HEK293T (cell line): ENCODE measurements around the gene BLCAP.
"Not testable (repeated sequence)": the region's sequence is repeated elsewhere in the genome, so short reads cannot be mapped to it uniquely, and the experiment has no call there.

Experiments used
- ARNT ChIP-seq: fragments of 450-650 bp; IDR thresholded peaks from 2 replicates; pipeline ENCODE4 v1.6.1; 2017; ENCODE audit warnings: mild to moderate bottlenecking
- BHLHE40 ChIP-seq: fragments of 450-650 bp; IDR thresholded peaks from 2 replicates; pipeline ENCODE4 v1.6.1; 2016; ENCODE audit warnings: mild to moderate bottlenecking, moderate library complexity, borderline replicate concordance
- CTBP1 ChIP-seq: fragments of 450-650 bp; IDR thresholded peaks from 2 replicates; pipeline ENCODE4 v1.6.1; 2016; ENCODE audit warnings: borderline replicate concordance
- ELF4 ChIP-seq: fragments of 450-650 bp; IDR thresholded peaks from 2 replicates; pipeline ENCODE4 v1.6.1; 2017; ENCODE audit warnings: antibody characterized with exemption
- FOXA1 ChIP-seq: fragments of 450-650 bp; IDR thresholded peaks from 2 replicates; pipeline ENCODE4 v1.6.1; 2016; ENCODE audit warnings: mild to moderate bottlenecking
- FOXK2 ChIP-seq: fragments of 450-650 bp; IDR thresholded peaks from 2 replicates; pipeline ENCODE4 v1.6.1; 2016; ENCODE audit warnings: mild to moderate bottlenecking
- FOXM1 ChIP-seq: fragments of 450-650 bp; IDR thresholded peaks from 2 replicates; pipeline ENCODE4 v1.6.1; 2017; ENCODE audit warnings: mild to moderate bottlenecking, borderline replicate concordance
- HDGF ChIP-seq: fragments of 450-650 bp; IDR thresholded peaks from 2 replicates; pipeline ENCODE4 v1.6.1; 2017; ENCODE audit warnings: antibody characterized with exemption, borderline replicate concordance
- L3MBTL2 ChIP-seq: fragments of 450-650 bp; conservative IDR thresholded peaks from 2 replicates; pipeline ENCODE4 v1.6.1; 2016; ENCODE audit warnings: mild to moderate bottlenecking
- LEF1 ChIP-seq: fragments of 450-650 bp; IDR thresholded peaks from 2 replicates; pipeline ENCODE4 v1.6.1; 2017; ENCODE audit warnings: mild to moderate bottlenecking, borderline replicate concordance
- NFRKB ChIP-seq: fragments of 450-650 bp; IDR thresholded peaks from 2 replicates; pipeline ENCODE4 v1.6.1; 2016; ENCODE audit warnings: mild to moderate bottlenecking, moderate library complexity
- SP1 ChIP-seq: fragments of 450-650 bp; IDR thresholded peaks from 2 replicates; pipeline ENCODE4 v1.6.1; 2017
- SUZ12 ChIP-seq: fragments of 450-650 bp; IDR thresholded peaks from 2 replicates; pipeline ENCODE4 v1.6.1; 2016; ENCODE audit warnings: mild to moderate bottlenecking
- TARDBP ChIP-seq: fragments of 450-650 bp; IDR thresholded peaks from 2 replicates; pipeline ENCODE4 v1.6.1; 2016

- not testable (repeated sequence) for TF ChIP-seq FOXA1, ARNT, TARDBP, SUZ12, SP1, NFRKB, BHLHE40, FOXM1, ELF4, CTBP1, HDGF, L3MBTL2, LEF1, FOXK2
Measured at GRCh38 chr20:37551660-37552059, 24.0 kb upstream of the BLCAP start.
